Left forelimb (tissue), 1 donor: ENCODE measurements around the gene TCL1B.

ENCODE experiments used
- DNase-seq: peaks from one replicate; pipeline ENCODE4 v3.0.0-alpha.2; 2018; ENCODE audit warnings: low spot score

TCL1B gene

GRCh38 chr14:95667249-95667693 lies 19.0 kb upstream of the TCL1B start:
- DNase-seq, result no peak

- DNase-seq, result no peak
These were observed 17.9 kb upstream of the TCL1B start for GRCh38 chr14:95668235-95668772.

GRCh38 chr14:95674613-95675012 lies 11.6 kb upstream of the TCL1B start:
- no peak for DNase-seq

- DNase-seq, result no peak
These were observed 10.7 kb upstream of the TCL1B start for GRCh38 chr14:95675486-95675885.

GRCh38 chr14:95677179-95677835 lies 8.9 kb upstream of the TCL1B start:
- no peak for DNase-seq

GRCh38 chr14:95679148-95679815 lies 6.9 kb upstream of the TCL1B start:
- DNase-seq, result peak; percentile 14

- peak; percentile 40 for DNase-seq
These were observed 6.1 kb upstream of the TCL1B start for GRCh38 chr14:95679998-95680735.

GRCh38 chr14:95681153-95681552 lies 5.1 kb upstream of the TCL1B start:
- DNase-seq, result peak; percentile 18

GRCh38 chr14:95683793-95684192 lies 2.4 kb upstream of the TCL1B start:
- DNase-seq, result peak; percentile 31

- DNase-seq, result no peak
These were observed 709 bp downstream of the TCL1B start for GRCh38 chr14:95686935-95687334.

- DNase-seq, result no peak
These were observed 3.2 kb downstream of the TCL1B start for GRCh38 chr14:95689441-95689840.

GRCh38 chr14:95690815-95691214 lies 4.6 kb downstream of the TCL1B start:
- DNase-seq, result no peak

GRCh38 chr14:95691591-95691990 lies 5.4 kb downstream of the TCL1B start:
- DNase-seq, result no peak

- no peak for DNase-seq
These were observed 5.9 kb downstream of the TCL1B start for GRCh38 chr14:95692109-95692508.

GRCh38 chr14:95695051-95695450 lies 8.8 kb downstream of the TCL1B start:
- DNase-seq, result no peak

GRCh38 chr14:95695913-95696312 lies 9.7 kb downstream of the TCL1B start:
- no peak for DNase-seq

- DNase-seq, result no peak
These were observed 10.5 kb downstream of the TCL1B start for GRCh38 chr14:95696741-95697140.

GRCh38 chr14:95697764-95698163 lies 11.5 kb downstream of the TCL1B start:
- no peak for DNase-seq

- no peak for DNase-seq
These were observed 12.1 kb downstream of the TCL1B start for GRCh38 chr14:95698287-95698686.

GRCh38 chr14:95699412-95699811 lies 13.2 kb downstream of the TCL1B start:
- no peak for DNase-seq

GRCh38 chr14:95700221-95700976 lies 14.2 kb downstream of the TCL1B start:
- DNase-seq, result no peak

GRCh38 chr14:95701846-95702221 lies 15.6 kb downstream of the TCL1B start:
- no peak for DNase-seq
